Activated CD8-positive, alpha-beta T cell treated with anti-CD3 and anti-CD28 coated beads, Interleukin-2, amount 10 ng/mL, durations not matched to agents 7 days and 5 days (primary cell): ENCODE data around the gene FUT8. TPM values are rescaled to one million over a fixed set of nuclear protein-coding genes. Genes with fewer than 3 reads are reported as not detected.
"Not testable (repeated sequence)": the region's sequence is repeated elsewhere in the genome, so short reads cannot be mapped to it uniquely, and the experiment has no call there.

ENCODE experiments used
- ATAC-seq: fragments of 150-1000 bp; cut with Tn5 transposase; one replicate; pipeline ENCODE4 v1.10.0; 2021; ENCODE audit warnings: moderate library complexity
- CTCF ChIA-PET: fragments of 350-600 bp; sonication (Branson Sonifier 250); formaldehyde crosslinking; loops from one replicate; lab custom pipeline; 2021; ENCODE audit warnings: antibody characterized with exemption; lab: Charles Lee
- POLR2A ChIA-PET: fragments of 350-600 bp; sonication (Branson Sonifier 250); formaldehyde crosslinking; loops from one replicate; lab custom pipeline; 2021; ENCODE audit warnings: antibody characterized with exemption; lab: Charles Lee
- DNase-seq: peaks from one replicate; pipeline ENCODE4 v3.0.0-alpha.2; 2020
- H3K27ac Mint-ChIP-seq: one replicate; pipeline ENCODE4 v1.8.0; 2021; ENCODE audit warnings: mild to moderate bottlenecking, mixed read lengths
- H3K27me3 Mint-ChIP-seq: one replicate; pipeline ENCODE4 v1.8.0; 2021; ENCODE audit warnings: low read depth, mixed read lengths
- H3K36me3 Mint-ChIP-seq: one replicate; pipeline ENCODE4 v1.8.0; 2021; ENCODE audit warnings: low read depth, mixed read lengths
- H3K4me1 Mint-ChIP-seq: one replicate; pipeline ENCODE4 v1.8.0; 2021; ENCODE audit warnings: low read depth, mixed read lengths
- H3K4me3 Mint-ChIP-seq: one replicate; pipeline ENCODE4 v1.8.0; 2021; ENCODE audit warnings: mild to moderate bottlenecking, mixed read lengths
- H3K9me3 Mint-ChIP-seq: one replicate; pipeline ENCODE4 v1.8.0; 2022; ENCODE audit warnings: mixed read lengths; ENCODE audit not compliant: insufficient read depth
- total RNA-seq, 2 experiments: library from RNA; stranded (reverse); gene quantifications; one replicate each; pipeline ENCODE4 v1.2.3, GENCODE V29; 2021

FUT8 gene
- total RNA-seq, 2 experiments from 2014 or later: 99.2 to 101 TPM

DNA sequence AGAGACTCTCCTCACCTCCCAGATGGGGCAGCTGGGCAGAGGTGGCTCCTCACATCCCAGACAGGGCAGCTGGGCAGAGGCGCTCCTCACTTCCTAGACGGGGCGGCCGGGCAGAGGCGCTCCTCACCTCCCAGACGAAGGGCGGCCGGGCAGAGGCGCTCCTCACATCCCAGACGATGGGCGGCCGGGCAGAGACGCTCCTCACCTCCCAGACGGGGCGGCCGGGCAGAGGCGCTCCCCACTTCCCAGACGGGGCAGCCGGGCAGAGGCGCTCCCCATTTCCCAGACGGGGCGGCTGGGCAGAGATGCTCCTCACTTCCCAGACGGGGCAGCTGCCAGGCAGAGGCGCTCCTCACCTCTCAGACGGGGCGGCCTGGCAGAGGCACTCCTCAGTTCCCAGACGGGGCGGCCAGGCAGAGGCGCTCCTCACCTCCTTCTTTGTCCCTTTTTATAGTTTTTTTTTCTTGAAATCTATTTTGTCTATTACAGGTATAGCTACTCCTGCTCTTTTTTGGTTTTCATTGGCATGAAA is 304.9 kb downstream of the FUT8 start:
- ChIA-PET POLR2A (interaction anchor here (0.6 kb wide), 1 partner anchor 14 kb away, joined by 3 read pairs; no protein-coding TSS in a partner anchor), CTCF (interaction anchor here (1.0 kb wide), 1 partner anchor 35 kb away, joined by 3 read pairs; no protein-coding TSS in a partner anchor)
- H3K4me3 Mint-ChIP-seq, H3K27ac Mint-ChIP-seq, DNase-seq, ATAC-seq, H3K27me3 Mint-ChIP-seq, H3K4me1 Mint-ChIP-seq: not testable (repeated sequence)
- Mint-ChIP-seq H3K9me3 (peaks cover 42% of the 10 kb centered on the region), H3K36me3 (peaks cover 76% of the 10 kb centered on the region)

DNA sequence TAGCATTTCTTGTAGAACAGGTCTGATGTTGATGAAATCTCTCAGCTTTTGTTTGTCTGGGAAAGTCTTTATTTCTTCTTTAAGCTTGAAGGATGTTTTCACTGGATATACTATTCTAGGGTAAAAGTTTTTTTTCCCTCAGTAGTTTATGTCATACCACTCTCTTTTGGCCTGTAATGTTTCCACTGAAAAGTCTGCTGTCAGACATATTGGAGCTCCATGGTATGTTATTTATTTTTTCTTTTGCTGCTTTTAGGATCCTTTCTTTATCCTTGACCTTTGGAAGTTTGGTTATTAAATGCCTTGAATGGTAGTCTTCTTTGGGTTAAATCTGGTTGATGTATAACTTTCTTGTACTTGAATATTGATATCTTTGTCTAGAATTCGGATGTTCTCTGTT is 306.1 kb downstream of the FUT8 start:
- POLR2A ChIA-PET: no interaction called here
- Mint-ChIP-seq H3K27ac (no peak overlapping the region), H3K36me3 (peaks cover 78% of the 10 kb centered on the region)

DNA sequence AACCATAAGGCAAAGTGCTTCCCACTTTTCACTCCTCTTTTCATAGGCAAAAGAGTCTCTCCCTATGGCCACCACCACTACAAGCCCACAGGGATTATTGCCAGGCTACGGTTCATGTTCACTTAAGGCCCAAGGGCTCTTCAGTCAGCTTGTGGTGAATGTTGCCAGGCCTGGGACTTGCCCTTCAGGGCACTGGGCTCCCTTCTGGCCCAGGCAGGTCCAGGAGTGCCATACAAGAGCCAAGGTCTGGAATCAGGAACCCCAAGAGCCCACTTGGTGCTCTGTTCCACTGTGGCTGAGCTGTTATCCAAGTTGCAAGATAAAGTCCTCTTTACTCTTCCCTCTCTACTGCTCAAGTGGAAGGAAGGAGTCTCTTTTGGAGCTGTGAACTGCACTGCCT is 307.6 kb downstream of the FUT8 start:
- ChIA-PET CTCF (no interaction called here), POLR2A (interaction anchor here (0.7 kb wide), 1 partner anchor 384 kb away, joined by 3 read pairs; no protein-coding TSS in a partner anchor)
- Mint-ChIP-seq H3K27me3 (no peaks in the 10 kb centered on the region), H3K9me3 (peaks cover 30% of the 10 kb centered on the region), H3K4me1 (peaks cover 28% of the 10 kb centered on the region), H3K36me3 (peaks cover 79% of the 10 kb centered on the region), H3K27ac (peak overlapping the region; percentile 20), H3K4me3 (no peak overlapping the region)
- DNase-seq (no peak), ATAC-seq (no peak)

More for the DNA sequence above, 306.1 kb downstream of the FUT8 start:
- CTCF ChIA-PET: no interaction called here
- H3K4me3 Mint-ChIP-seq: no peak overlapping the region
- no peaks in the 10 kb centered on the region for H3K27me3 Mint-ChIP-seq
- peaks cover 20% of the 10 kb centered on the region for H3K4me1 Mint-ChIP-seq
- DNase-seq: no peak
- no peak for ATAC-seq
- H3K9me3 Mint-ChIP-seq: peaks cover 42% of the 10 kb centered on the region

DNA sequence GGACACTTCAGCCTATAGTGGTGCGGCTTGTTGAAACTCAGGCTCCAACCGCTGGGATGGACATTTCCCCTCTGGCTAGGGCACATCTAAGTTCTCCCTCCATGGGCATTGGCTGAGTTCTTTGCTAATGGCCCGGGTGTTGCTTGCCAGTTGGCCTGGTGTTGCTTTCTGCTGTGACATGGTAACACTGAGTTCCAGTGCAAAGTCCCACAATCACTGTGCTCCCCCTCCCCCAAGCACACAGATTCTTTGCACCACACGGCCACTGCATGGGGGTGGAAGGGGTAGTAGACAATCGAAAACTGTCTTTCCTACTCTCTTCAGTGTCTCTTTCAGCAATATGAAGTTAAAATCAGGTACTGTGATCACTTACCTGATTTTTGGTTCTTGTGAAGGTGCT is 308.2 kb downstream of the FUT8 start:
- Mint-ChIP-seq H3K36me3 (peaks cover 78% of the 10 kb centered on the region), H3K4me1 (peaks cover 28% of the 10 kb centered on the region), H3K27me3 (no peaks in the 10 kb centered on the region), H3K4me3 (no peak overlapping the region), H3K9me3 (peaks cover 24% of the 10 kb centered on the region), H3K27ac (no peak overlapping the region)
- POLR2A ChIA-PET: interaction anchor here (0.7 kb wide), 1 partner anchor 384 kb away, joined by 3 read pairs; no protein-coding TSS in a partner anchor
- ATAC-seq (no peak), DNase-seq (no peak)
- CTCF ChIA-PET: no interaction called here

DNA sequence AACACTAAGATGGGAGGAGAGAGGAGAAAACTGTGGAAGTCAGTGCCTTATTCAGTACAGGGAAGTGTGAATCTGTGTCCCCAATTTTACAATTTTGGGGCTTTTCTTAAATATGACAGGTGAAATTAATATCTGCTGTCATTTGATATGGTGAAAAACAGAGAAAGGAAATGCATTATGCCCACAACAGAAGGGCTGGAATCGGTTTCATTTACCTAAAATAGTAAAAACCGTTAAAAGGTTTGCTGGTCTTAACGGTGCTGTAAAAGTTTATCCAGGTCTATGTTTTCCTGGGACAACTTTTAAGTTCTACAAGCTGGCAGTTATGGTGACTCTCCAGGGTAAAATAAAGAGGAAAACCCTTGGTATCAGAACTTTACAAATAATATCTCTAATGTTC is 310.8 kb downstream of the FUT8 start:
- ChIA-PET CTCF (no interaction called here), POLR2A (no interaction called here)
- Mint-ChIP-seq H3K27me3 (no peaks in the 10 kb centered on the region), H3K4me1 (peaks cover 28% of the 10 kb centered on the region), H3K36me3 (peaks cover 91% of the 10 kb centered on the region), H3K9me3 (peaks cover 19% of the 10 kb centered on the region), H3K27ac (peak overlapping the region; percentile 83), H3K4me3 (peak overlapping the region; percentile 44)
- DNase-seq (no peak), ATAC-seq (peak; percentile 55)

DNA sequence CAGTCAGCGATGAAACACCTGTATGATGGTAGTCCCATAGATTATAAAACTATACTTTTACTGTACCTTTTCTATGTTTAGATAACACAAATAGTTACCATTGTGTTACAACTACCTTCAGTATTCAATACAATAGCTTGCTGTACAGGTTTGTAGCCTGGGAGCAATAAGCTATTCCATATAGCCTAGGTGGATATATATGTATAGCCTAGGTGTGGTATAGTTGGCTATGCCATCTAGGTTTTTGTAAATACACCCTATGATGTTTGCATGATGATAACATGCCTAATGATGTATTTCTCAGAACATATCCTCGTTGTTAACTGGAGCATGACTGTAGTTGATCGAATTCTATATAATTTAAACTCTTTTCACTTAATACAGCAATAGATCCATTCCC is 316.1 kb downstream of the FUT8 start:
- Mint-ChIP-seq H3K4me3 (no peak overlapping the region), H3K27ac (no peak overlapping the region), H3K9me3 (peaks cover 4% of the 10 kb centered on the region), H3K27me3 (no peaks in the 10 kb centered on the region), H3K36me3 (peaks cover 72% of the 10 kb centered on the region), H3K4me1 (peaks cover 23% of the 10 kb centered on the region)
- no peak for ATAC-seq
- POLR2A ChIA-PET: interaction anchor here (0.6 kb wide), 1 partner anchor 49 kb away, joined by 3 read pairs; no protein-coding TSS in a partner anchor
- CTCF ChIA-PET: interaction anchor here (0.5 to 1.8 kb wide), 2 partner anchors 315 to 667 kb away, joined by 3 to 4 read pairs; no protein-coding TSS in a partner anchor
- no peak for DNase-seq

DNA sequence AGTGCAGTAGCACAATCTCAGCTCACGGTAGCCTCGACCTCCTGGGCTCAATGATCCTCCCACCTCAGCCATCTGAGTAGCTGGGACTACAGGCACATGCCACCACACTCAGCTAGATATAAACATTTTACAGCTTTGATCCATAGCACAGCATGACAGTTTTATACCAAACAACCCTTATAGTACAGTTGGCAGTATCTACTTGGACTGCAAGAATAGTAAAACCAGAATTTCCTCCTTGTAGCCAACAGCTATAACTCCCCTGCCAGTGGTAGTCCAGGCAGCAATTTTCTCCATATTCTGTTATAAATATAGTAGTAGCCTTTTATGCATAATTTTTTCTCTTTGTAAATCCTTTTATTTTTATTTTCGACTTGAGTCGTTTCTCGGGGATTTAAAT is 317.0 kb downstream of the FUT8 start:
- peaks cover 69% of the 10 kb centered on the region for H3K36me3 Mint-ChIP-seq
- DNase-seq (no peak), ATAC-seq (no peak)
- ChIA-PET CTCF (interaction anchor here (1.8 kb wide), 1 partner anchor 316 kb away, joined by 4 read pairs; no protein-coding TSS in a partner anchor), POLR2A (no interaction called here)
- H3K27ac Mint-ChIP-seq: no peak overlapping the region
- H3K9me3 Mint-ChIP-seq: peaks cover 4% of the 10 kb centered on the region
- H3K27me3 Mint-ChIP-seq: no peaks in the 10 kb centered on the region
- H3K4me1 Mint-ChIP-seq: peaks cover 16% of the 10 kb centered on the region
- no peak overlapping the region for H3K4me3 Mint-ChIP-seq

DNA sequence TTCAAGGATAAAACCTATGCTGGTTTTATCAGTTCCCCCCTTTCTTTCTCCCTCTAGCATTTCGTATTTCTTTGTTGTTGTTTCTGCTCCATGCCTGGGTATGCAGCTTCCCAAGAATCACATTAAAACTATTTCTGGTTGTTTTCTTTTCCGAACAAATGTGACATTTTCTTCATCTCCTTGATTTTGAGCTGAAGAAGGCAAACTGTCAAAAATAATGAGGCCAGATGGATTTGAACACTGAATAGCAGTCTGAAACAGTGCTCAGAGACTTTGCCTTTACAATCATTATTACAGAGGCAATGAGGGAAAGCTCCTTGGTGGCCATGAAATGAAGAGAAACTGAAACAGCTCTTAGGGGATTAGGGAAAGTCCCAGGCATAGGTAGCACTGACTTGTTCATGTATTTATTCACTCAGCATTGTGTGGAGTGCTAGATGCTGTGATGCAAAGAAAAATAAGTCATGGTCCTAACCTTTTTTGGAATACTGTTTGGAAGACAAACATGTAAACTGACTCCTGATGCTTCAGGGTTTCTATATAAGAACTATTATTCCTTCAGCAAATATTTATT is 319.5 kb downstream of the FUT8 start:
- DNase-seq (no peak), ATAC-seq (peak; percentile 94)
- H3K4me1 Mint-ChIP-seq: peaks cover 13% of the 10 kb centered on the region
- CTCF ChIA-PET: interaction anchor here (0.5 to 1.8 kb wide), 7 partner anchors 11 to 628 kb away, joined by 3 to 7 read pairs (median 4); partner anchors contain the start of gene FUT8
- H3K36me3 Mint-ChIP-seq: peaks cover 64% of the 10 kb centered on the region
- H3K27ac Mint-ChIP-seq: peak overlapping the region; percentile 66
- POLR2A ChIA-PET: interaction anchor here (0.8 kb wide), 1 partner anchor 289 kb away, joined by 4 read pairs; no protein-coding TSS in a partner anchor
- peak overlapping the region; percentile 13 for H3K4me3 Mint-ChIP-seq
- no peaks in the 10 kb centered on the region for H3K27me3 Mint-ChIP-seq
- H3K9me3 Mint-ChIP-seq: peaks cover 4% of the 10 kb centered on the region

DNA sequence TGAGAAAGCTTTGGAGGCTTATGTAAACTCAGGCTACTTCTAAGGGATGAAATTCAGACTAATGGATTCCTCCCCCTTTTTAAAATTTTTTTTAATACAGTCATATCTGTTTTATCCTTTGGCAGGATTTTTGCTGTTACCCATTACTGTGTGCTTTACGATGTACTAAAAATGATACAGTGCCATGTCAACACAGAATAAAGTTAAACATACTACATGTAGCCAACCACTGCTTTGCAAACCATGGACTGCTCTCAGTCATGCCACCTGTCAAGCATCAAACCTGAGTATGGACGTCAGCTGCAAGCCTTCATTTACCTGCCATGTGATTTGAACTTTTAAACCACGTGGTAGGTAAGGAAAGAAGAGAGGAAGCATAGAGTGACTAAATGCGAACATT is 325.8 kb downstream of the FUT8 start:
- Mint-ChIP-seq H3K27ac (no peak overlapping the region), H3K9me3 (no peaks in the 10 kb centered on the region), H3K36me3 (peaks cover 60% of the 10 kb centered on the region), H3K27me3 (no peaks in the 10 kb centered on the region), H3K4me3 (no peak overlapping the region), H3K4me1 (no peaks in the 10 kb centered on the region)
- DNase-seq (no peak), ATAC-seq (no peak)
- POLR2A ChIA-PET: no interaction called here
- CTCF ChIA-PET: no interaction called here

DNA sequence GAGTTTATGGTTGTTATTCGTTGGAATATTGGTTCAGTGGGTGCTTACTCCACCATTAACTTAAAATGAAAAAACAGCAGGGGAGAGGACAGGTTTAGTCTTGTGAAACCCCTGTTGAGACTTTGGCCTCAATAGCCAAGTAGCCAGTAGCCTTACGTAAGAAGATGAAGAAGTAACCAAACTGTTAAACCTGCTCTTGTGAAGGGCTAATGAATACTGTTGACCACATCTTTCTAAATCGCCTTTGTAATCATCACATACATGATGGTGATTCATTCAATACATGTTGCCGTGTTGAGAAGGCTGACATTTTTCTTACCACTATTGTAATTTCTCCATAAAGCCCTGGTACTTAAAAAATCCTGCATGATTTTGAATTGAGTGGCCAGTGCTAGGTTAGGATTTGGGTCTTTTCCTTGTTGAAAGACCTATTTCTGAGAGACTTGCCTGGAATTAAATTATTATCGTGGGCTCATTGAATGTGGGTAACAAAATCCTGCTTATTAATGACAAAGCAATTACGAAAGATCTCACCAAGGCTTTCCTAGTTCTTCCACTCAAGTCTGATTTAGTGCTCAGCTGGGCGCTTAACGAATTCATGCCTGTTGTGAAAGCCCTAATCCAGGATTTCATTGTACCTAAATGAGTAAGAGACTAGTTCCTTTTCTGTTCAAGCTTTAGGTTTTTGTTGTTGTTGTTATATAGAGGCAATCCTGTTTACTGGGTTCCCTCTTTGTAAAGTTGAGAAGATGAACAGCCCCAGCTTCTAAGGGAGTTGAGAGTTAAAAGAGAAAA is 333.1 kb downstream of the FUT8 start:
- peaks cover 50% of the 10 kb centered on the region for H3K36me3 Mint-ChIP-seq
- no peak overlapping the region for H3K4me3 Mint-ChIP-seq
- H3K9me3 Mint-ChIP-seq: no peaks in the 10 kb centered on the region
- no peak for DNase-seq
- H3K27ac Mint-ChIP-seq: no peak overlapping the region
- H3K4me1 Mint-ChIP-seq: peaks cover 2% of the 10 kb centered on the region
- CTCF ChIA-PET: interaction anchor here (0.8 kb wide), 1 partner anchor 332 kb away, joined by 3 read pairs; no protein-coding TSS in a partner anchor
- POLR2A ChIA-PET: no interaction called here
- H3K27me3 Mint-ChIP-seq: no peaks in the 10 kb centered on the region
- ATAC-seq: no peak

DNA sequence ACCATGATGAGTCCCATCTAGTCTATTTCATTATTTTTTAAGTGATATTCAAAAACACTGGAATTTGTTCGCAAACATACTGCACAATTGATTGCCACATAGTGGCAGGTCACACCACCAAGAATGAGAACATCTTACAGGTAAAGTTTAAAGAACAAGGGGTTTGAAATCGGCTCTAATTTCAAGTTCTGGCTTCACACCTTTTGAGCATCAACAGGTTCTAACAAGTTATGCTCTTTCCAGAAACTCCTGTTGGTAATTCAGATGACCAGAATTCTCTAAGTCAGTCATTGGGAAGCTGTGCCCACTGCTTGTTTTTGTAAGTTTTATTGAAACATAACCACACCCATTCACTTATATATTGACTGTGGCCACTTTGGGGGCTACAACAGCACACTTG is 336.3 kb downstream of the FUT8 start:
- peaks cover 26% of the 10 kb centered on the region for H3K36me3 Mint-ChIP-seq
- POLR2A ChIA-PET: no interaction called here
- H3K9me3 Mint-ChIP-seq: no peaks in the 10 kb centered on the region
- DNase-seq: no peak
- peaks cover 6% of the 10 kb centered on the region for H3K4me1 Mint-ChIP-seq
- no peak for ATAC-seq
- H3K27me3 Mint-ChIP-seq: no peaks in the 10 kb centered on the region
- CTCF ChIA-PET: no interaction called here
- no peak overlapping the region for H3K4me3 Mint-ChIP-seq
- no peak overlapping the region for H3K27ac Mint-ChIP-seq
